HL-60 (cell line): ENCODE data around the gene ETV6.

ENCODE experiments used
- DNase-seq, 2 experiments: peaks; one replicate each; pipeline ENCODE4 v3.0.0-alpha.2; 2010 to 2020; ENCODE audit warnings: low read depth in 1 of 2, low spot score in 1 of 2
- H3K27ac ChIP-seq: fragments of 250-450 bp; sonication (Bioruptor Pico); replicated peaks from 2 replicates; pipeline ENCODE4 v1.5.1; 2020; ENCODE audit warnings: mild to moderate bottlenecking, moderate library complexity
- H3K27me3 ChIP-seq: fragments of 250-450 bp; sonication (Bioruptor Pico); 2 replicates; pipeline ENCODE4 v1.5.1; 2021; ENCODE audit warnings: mild to moderate bottlenecking, moderate library complexity; ENCODE audit not compliant: insufficient read depth, poor library complexity, severe bottlenecking
- H3K4me3 ChIP-seq: replicated peaks from 2 replicates; pipeline ENCODE4 v1.5.1; 2011; ENCODE audit warnings: mild to moderate bottlenecking, control low read depth, low read length; ENCODE audit not compliant: insufficient read depth
- GABPA ChIP-seq: IDR thresholded peaks from 2 replicates; pipeline ENCODE4 v1.6.1; 2012; ENCODE audit warnings: low read depth
- POLR2AphosphoS5 ChIP-seq: IDR thresholded peaks from 2 replicates; pipeline ENCODE4 v1.6.1; 2012; ENCODE audit warnings: low read depth
- SPI1 ChIP-seq: IDR thresholded peaks from 2 replicates; pipeline ENCODE4 v1.6.1; 2012; ENCODE audit warnings: low read depth, mild to moderate bottlenecking, borderline replicate concordance
- TF ChIP-seq, protein P1 (sequence below): IDR thresholded peaks from one replicate; pipeline ENCODE4 v1.5.1; 2011; ENCODE audit warnings: low read length, control low read depth, inconsistent platforms; ENCODE audit not compliant: insufficient read depth
- TF ChIP-seq, protein P2 (sequence below): IDR thresholded peaks from 2 replicates; pipeline ENCODE4 v1.6.1; 2012; ENCODE audit warnings: low read depth; ENCODE audit not compliant: insufficient replicate concordance

ETV6 gene

DNA sequence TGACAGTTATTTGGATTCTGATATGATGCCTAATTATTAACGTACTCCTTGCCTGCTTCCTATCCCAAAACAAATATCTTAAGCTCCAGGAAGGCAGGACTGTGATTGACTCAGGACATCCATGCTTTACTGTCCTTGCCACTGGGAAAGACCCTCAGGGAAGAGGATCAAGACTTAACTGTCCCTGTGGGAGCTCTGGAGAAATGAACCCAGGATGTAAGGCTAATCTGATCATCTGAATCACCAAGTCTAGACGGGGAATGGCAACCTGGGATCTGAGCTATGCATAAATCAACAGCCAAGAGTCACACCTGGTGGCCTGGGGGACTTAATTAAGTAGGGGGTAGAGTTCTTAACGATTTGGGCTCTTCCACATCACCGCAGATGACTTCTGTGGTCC, 268.0 kb downstream of the ETV6 start:
- no peak overlapping the region for H3K27ac ChIP-seq
- no peaks in the 10 kb centered on the region for H3K27me3 ChIP-seq
- no peak overlapping the region for H3K4me3 ChIP-seq
- no peak for DNase-seq
- TF ChIP-seq SPI1: no peak
- TF ChIP-seq GABPA: no peak
- TF ChIP-seq, protein P1, sequence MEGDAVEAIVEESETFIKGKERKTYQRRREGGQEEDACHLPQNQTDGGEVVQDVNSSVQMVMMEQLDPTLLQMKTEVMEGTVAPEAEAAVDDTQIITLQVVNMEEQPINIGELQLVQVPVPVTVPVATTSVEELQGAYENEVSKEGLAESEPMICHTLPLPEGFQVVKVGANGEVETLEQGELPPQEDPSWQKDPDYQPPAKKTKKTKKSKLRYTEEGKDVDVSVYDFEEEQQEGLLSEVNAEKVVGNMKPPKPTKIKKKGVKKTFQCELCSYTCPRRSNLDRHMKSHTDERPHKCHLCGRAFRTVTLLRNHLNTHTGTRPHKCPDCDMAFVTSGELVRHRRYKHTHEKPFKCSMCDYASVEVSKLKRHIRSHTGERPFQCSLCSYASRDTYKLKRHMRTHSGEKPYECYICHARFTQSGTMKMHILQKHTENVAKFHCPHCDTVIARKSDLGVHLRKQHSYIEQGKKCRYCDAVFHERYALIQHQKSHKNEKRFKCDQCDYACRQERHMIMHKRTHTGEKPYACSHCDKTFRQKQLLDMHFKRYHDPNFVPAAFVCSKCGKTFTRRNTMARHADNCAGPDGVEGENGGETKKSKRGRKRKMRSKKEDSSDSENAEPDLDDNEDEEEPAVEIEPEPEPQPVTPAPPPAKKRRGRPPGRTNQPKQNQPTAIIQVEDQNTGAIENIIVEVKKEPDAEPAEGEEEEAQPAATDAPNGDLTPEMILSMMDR: no peak
- TF ChIP-seq POLR2AphosphoS5: no peak
- TF ChIP-seq, protein P2, sequence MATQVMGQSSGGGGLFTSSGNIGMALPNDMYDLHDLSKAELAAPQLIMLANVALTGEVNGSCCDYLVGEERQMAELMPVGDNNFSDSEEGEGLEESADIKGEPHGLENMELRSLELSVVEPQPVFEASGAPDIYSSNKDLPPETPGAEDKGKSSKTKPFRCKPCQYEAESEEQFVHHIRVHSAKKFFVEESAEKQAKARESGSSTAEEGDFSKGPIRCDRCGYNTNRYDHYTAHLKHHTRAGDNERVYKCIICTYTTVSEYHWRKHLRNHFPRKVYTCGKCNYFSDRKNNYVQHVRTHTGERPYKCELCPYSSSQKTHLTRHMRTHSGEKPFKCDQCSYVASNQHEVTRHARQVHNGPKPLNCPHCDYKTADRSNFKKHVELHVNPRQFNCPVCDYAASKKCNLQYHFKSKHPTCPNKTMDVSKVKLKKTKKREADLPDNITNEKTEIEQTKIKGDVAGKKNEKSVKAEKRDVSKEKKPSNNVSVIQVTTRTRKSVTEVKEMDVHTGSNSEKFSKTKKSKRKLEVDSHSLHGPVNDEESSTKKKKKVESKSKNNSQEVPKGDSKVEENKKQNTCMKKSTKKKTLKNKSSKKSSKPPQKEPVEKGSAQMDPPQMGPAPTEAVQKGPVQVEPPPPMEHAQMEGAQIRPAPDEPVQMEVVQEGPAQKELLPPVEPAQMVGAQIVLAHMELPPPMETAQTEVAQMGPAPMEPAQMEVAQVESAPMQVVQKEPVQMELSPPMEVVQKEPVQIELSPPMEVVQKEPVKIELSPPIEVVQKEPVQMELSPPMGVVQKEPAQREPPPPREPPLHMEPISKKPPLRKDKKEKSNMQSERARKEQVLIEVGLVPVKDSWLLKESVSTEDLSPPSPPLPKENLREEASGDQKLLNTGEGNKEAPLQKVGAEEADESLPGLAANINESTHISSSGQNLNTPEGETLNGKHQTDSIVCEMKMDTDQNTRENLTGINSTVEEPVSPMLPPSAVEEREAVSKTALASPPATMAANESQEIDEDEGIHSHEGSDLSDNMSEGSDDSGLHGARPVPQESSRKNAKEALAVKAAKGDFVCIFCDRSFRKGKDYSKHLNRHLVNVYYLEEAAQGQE: no peak

DNA sequence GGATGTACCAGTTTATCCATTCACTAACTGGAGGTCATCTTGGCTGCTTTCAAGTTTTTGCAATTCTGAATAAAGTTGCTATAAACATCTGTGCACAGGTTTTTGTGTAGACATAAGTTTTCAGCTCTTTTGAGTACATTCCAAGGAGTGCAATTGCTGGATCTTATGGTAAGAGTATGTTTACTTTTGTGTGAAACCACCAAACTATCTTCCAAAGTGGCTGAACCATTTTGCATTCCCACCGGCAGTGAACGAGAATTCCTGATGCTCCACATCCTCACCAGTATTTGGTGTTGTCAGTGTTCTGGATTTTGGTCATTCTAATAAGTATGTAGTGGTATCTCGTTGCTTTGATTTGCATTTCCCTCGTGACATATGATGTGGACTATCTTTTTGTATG, 270.8 kb downstream of the ETV6 start:
- TF ChIP-seq, protein P1: no peak
- TF ChIP-seq GABPA (no peak), POLR2AphosphoS5 (no peak), SPI1 (no peak)
- TF ChIP-seq, protein P2: no peak
- H3K27ac ChIP-seq: no peak overlapping the region
- no peak overlapping the region for H3K4me3 ChIP-seq
- DNase-seq: no peak
- H3K27me3 ChIP-seq: no peaks in the 10 kb centered on the region

DNA sequence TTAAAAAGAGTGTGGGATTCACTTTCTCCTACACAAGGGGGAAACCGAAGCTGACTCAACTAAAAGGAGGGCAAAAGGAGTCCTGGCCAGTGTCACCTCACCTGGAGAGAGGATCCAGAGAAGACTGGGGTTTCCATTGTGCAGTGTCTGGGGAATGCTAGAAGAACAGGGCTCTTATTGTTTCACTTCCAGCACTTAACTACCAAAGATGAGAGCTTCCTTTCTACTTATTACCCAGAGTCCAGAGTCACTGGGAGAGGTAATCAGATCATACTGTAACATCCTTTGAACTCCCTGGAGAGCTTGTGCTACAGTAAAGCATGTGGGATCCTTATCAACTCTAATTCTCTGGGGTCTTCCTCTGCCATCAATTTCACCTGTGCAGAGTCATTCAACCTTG, 272.9 kb downstream of the ETV6 start:
- DNase-seq: no peak
- no peak for TF ChIP-seq GABPA
- TF ChIP-seq SPI1: no peak
- TF ChIP-seq POLR2AphosphoS5: no peak
- TF ChIP-seq, protein P2: no peak
- TF ChIP-seq, protein P1: no peak
- H3K27me3 ChIP-seq: no peaks in the 10 kb centered on the region
- H3K4me3 ChIP-seq: no peak overlapping the region
- no peak overlapping the region for H3K27ac ChIP-seq
